ENCODE measurements around the gene SHANK2. TPM values are rescaled to one million over a fixed set of nuclear protein-coding genes. Genes with fewer than 3 reads are reported as not detected.

The SHANK2 gene
- total RNA-seq, 1 experiment from 2014 or later: 23.8 TPM

DNA sequence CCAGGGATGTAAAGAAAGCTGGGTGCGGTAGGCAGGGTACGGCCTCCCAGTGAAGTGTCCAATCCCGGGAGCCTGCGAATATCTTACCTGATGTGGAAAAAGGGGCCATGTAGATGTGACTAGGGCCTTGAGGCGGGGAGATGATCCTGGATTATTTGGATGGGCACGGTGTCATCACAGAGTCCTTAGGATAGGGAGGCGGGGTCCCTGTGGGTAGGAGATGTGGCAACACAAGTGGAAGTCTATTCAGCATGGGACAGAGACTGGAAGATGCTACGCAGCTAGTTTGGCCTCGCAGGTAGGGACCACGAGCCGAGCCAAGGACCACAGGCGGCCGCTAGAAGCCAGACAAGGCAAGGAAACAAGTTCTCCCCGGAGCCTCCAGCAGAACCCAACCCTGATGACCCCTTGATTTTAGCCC, 46.4 kb upstream of the SHANK2 start:
- WGBS (ENCODE audit: extremely low coverage, insufficient read length, low lambda C conversion rate): no CpG with 5 or more reads among the region's 14 CpGs
- no peak overlapping the region for H3K27ac Mint-ChIP-seq

More for the DNA sequence above, 46.4 kb upstream of the SHANK2 start:
- TF ChIP-seq, protein P1, sequence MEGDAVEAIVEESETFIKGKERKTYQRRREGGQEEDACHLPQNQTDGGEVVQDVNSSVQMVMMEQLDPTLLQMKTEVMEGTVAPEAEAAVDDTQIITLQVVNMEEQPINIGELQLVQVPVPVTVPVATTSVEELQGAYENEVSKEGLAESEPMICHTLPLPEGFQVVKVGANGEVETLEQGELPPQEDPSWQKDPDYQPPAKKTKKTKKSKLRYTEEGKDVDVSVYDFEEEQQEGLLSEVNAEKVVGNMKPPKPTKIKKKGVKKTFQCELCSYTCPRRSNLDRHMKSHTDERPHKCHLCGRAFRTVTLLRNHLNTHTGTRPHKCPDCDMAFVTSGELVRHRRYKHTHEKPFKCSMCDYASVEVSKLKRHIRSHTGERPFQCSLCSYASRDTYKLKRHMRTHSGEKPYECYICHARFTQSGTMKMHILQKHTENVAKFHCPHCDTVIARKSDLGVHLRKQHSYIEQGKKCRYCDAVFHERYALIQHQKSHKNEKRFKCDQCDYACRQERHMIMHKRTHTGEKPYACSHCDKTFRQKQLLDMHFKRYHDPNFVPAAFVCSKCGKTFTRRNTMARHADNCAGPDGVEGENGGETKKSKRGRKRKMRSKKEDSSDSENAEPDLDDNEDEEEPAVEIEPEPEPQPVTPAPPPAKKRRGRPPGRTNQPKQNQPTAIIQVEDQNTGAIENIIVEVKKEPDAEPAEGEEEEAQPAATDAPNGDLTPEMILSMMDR (conservative IDR thresholded peaks at IDR 0.05): no peak
- Mint-ChIP-seq H3K4me1 (no peaks in the 10 kb centered on the region), H3K27me3 (ENCODE audit: low read depth) (peaks cover 13% of the 10 kb centered on the region), H3K9me3 (peaks cover 4 to 6% of the 10 kb centered on the region in 2 experiments; a peak in 3 of 5 replicates), H3K4me3 (no peak overlapping the region), H3K36me3 (ENCODE audit: insufficient read depth in 1 of 3, low read depth in 3 of 3) (no peaks in the 10 kb centered on the region; a peak in 1 of 7 replicates)
- Histone ChIP-seq H2AK5ac (ENCODE audit: insufficient read length, low read length) (no peak overlapping the region), H3K27ac (ENCODE audit: insufficient read length, low read depth, low read length) (no peak overlapping the region), H3T11ph (ENCODE audit: low read length) (no peak overlapping the region), H4K8ac (replicated peaks; ENCODE audit: insufficient read length, low read depth, low read length) (no peak overlapping the region), H3K4me2 (ENCODE audit: insufficient read depth, insufficient read length, low read length) (no peak overlapping the region), H3K23me2 (ENCODE audit: insufficient read length, low read depth, low read length, poor library complexity, severe bottlenecking) (no peaks in the 10 kb centered on the region), H3K18ac (ENCODE audit: insufficient read length, low read depth, low read length) (no peak overlapping the region), H3K23ac (ENCODE audit: insufficient read length, low read depth, low read length) (no peak overlapping the region), H3K79me2 (ENCODE audit: insufficient read depth, low read length) (no peaks in the 10 kb centered on the region), H2BK15ac (ENCODE audit: low read depth, low read length) (no peak overlapping the region), H2AFZ (ENCODE audit: low read length) (no peak overlapping the region), H3K56ac (ENCODE audit: insufficient read length, low read depth, low read length) (no peak overlapping the region), H3K4me1 (ENCODE audit: insufficient read depth, low read length) (no peaks in the 10 kb centered on the region), H2BK120ac (ENCODE audit: low read depth, low read length, poor library complexity, severe bottlenecking) (no peak overlapping the region), H4K20me1 (ENCODE audit: control insufficient read depth, insufficient read depth, insufficient read length) (no peaks in the 10 kb centered on the region), H3K9me3 (ENCODE audit: control insufficient read depth, low read depth, low read length) (no peaks in the 10 kb centered on the region), H2BK12ac (ENCODE audit: insufficient read length, low read depth, low read length) (no peak overlapping the region), H2BK20ac (ENCODE audit: low read depth, low read length, poor library complexity, severe bottlenecking) (no peak overlapping the region), H3K14ac (ENCODE audit: insufficient read depth, low read length) (no peak overlapping the region), H3K9ac (ENCODE audit: extremely low read depth, insufficient read length, low read length) (no peak overlapping the region), H3K4ac (ENCODE audit: low read depth, low read length) (no peak overlapping the region), H3K79me1 (ENCODE audit: insufficient read depth, low read depth, low read length, poor library complexity, severe bottlenecking) (no peaks in the 10 kb centered on the region), H4K91ac (ENCODE audit: insufficient read length, low read depth, low read length) (no peak overlapping the region), H3K27me3 (ENCODE audit: insufficient read depth, low read length) (no peaks in the 10 kb centered on the region), H4K5ac (ENCODE audit: insufficient read length, low read depth, low read length) (no peak overlapping the region), H2BK5ac (ENCODE audit: insufficient read length, low read length) (no peak overlapping the region)
- DNase-seq: peak; percentile 18

Measured in H9 (cell line).